ENCODE measurements around the gene BAIAP2.

Gene BAIAP2

DNA sequence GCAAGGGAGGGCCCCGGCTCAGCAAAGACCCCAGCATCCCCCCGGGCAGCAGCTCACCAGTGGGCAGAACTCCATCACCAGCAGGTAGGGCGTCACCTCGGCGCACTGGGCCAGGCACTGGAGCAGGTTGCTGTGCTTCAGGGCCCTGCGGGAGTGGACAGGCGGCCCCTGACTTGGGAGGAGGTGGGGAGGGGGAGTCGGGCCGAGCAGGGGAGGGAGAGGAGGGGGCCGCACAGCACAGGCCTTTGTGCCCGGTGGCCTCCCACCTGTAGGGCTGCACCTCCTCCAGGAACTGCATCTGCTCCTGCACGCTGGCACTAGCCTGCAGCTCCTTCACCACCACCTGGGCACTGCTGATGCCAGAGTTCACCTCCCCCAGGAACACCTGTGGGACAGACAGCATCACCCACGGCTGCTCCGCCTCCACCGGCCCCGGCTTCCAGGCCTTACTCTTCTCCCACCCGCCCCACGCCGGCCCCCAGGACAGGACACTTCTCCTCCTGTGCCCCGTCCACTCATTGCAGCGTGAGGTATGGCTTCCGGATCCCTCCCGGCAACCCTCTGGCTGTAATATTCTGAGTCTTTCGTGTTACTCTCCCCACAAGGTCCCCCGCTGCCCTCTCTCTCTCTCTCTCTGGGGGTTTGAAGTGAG, 92.7 kb downstream of the BAIAP2 start:
- TF ChIP-seq PPARA (CRISPR knock-in tag; IDR thresholded peaks at IDR 0.05; ENCODE audit: borderline replicate concordance) (no peak), TSHZ2 (CRISPR knock-in tag; IDR thresholded peaks at IDR 0.05) (no peak), GLIS3 (CRISPR knock-in tag; IDR thresholded peaks at IDR 0.05) (no peak), ZFP30 (CRISPR knock-in tag; IDR thresholded peaks at IDR 0.05) (no peak), ZNF565 (CRISPR knock-in tag; conservative IDR thresholded peaks at IDR 0.05; ENCODE audit: low read depth) (no peak), RARB (CRISPR knock-in tag; IDR thresholded peaks at IDR 0.05) (no peak), ARNTL (CRISPR knock-in tag; IDR thresholded peaks at IDR 0.05; ENCODE audit: borderline replicate concordance, low read depth) (no peak)
- TF ChIP-seq, protein P1, sequence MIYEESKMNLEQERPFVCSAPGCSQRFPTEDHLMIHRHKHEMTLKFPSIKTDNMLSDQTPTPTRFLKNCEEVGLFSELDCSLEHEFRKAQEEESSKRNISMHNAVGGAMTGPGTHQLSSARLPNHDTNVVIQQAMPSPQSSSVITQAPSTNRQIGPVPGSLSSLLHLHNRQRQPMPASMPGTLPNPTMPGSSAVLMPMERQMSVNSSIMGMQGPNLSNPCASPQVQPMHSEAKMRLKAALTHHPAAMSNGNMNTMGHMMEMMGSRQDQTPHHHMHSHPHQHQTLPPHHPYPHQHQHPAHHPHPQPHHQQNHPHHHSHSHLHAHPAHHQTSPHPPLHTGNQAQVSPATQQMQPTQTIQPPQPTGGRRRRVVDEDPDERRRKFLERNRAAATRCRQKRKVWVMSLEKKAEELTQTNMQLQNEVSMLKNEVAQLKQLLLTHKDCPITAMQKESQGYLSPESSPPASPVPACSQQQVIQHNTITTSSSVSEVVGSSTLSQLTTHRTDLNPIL (CRISPR knock-in tag; IDR thresholded peaks at IDR 0.05; ENCODE audit: low read depth): no peak
- ATAC-seq: no peak

GRCh38 chr17:81128338-81128737, 93.4 kb downstream of the BAIAP2 start:
- TF ChIP-seq ZNF70 (CRISPR knock-in tag; IDR thresholded peaks at IDR 0.05) (no peak), ESRRG (CRISPR knock-in tag; IDR thresholded peaks at IDR 0.05) (no peak)
- no peak for ATAC-seq

DNA sequence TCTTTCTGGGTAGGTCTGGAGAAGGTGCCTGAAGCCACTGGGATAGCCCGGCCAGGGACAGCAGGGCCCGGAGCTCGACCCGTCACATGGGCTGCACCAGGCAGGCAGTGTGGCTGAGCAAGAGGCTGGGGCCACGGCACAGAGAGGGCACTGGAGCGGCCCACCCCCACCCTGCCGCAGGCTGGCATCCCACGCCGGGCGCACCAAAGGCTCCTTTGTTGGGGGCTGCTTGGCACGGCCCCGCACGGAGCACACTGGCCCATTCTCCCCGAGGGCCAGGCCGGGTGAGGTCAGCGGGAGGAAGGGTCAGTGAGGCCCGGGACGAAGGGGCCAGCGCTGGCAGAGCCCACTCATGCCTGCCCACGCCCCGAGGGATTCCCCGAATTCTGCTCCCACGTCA, 93.8 kb downstream of the BAIAP2 start:
- ATAC-seq: no peak

DNA sequence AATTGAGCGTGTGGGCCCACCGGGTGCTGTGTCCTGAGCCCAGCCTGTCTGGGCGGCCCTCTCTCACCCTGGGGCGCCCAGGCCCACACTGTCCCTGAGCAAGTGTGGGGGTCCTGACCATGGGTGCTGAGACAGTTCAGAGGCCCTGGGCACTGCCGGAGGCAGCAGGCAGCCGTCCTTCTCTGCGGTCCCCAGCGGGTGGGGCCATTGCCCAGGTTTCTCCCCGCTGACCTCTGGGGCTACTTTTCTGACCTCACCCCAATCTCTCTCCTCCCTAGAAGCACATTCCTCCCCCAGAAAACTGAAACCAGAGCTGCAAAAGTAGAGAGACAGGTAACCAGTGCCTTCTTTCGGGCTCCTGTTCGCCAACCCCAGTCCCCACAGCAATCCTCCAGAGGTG, 94.3 kb downstream of the BAIAP2 start:
- TF ChIP-seq OSR1 (CRISPR knock-in tag; IDR thresholded peaks at IDR 0.05): no peak
- TF ChIP-seq ZNF565 (CRISPR knock-in tag; conservative IDR thresholded peaks at IDR 0.05; ENCODE audit: low read depth): no peak
- TF ChIP-seq RARB (CRISPR knock-in tag; IDR thresholded peaks at IDR 0.05): no peak
- no peak for TF ChIP-seq ZFP3 (CRISPR knock-in tag; IDR thresholded peaks at IDR 0.05)
- no peak for TF ChIP-seq ESRRG (CRISPR knock-in tag; IDR thresholded peaks at IDR 0.05)
- no peak for TF ChIP-seq PPARA (CRISPR knock-in tag; IDR thresholded peaks at IDR 0.05; ENCODE audit: borderline replicate concordance)
- peak; percentile 16; the same call in 2 of the 3 replicates for ATAC-seq

More for the DNA sequence above, 93.8 kb downstream of the BAIAP2 start:
- no peak for TF ChIP-seq RARB (CRISPR knock-in tag; IDR thresholded peaks at IDR 0.05)
- no peak for TF ChIP-seq ZNF70 (CRISPR knock-in tag; IDR thresholded peaks at IDR 0.05)
- TF ChIP-seq TSHZ2 (CRISPR knock-in tag; IDR thresholded peaks at IDR 0.05): no peak
- TF ChIP-seq ARNTL (CRISPR knock-in tag; IDR thresholded peaks at IDR 0.05; ENCODE audit: borderline replicate concordance, low read depth): no peak
- TF ChIP-seq ISL1 (CRISPR knock-in tag; IDR thresholded peaks at IDR 0.05): no peak
- no peak for TF ChIP-seq ZFP3 (CRISPR knock-in tag; IDR thresholded peaks at IDR 0.05)
- TF ChIP-seq TOX (CRISPR knock-in tag; IDR thresholded peaks at IDR 0.05; ENCODE audit: borderline replicate concordance): no peak
- no peak for TF ChIP-seq ZNF565 (CRISPR knock-in tag; conservative IDR thresholded peaks at IDR 0.05; ENCODE audit: low read depth)
- TF ChIP-seq PPARA (CRISPR knock-in tag; IDR thresholded peaks at IDR 0.05; ENCODE audit: borderline replicate concordance): no peak
- no peak for TF ChIP-seq CSDC2 (CRISPR knock-in tag; IDR thresholded peaks at IDR 0.05)

- no peak for ATAC-seq
- no peak for TF ChIP-seq TSHZ2 (CRISPR knock-in tag; IDR thresholded peaks at IDR 0.05)
- TF ChIP-seq ZNF565 (CRISPR knock-in tag; conservative IDR thresholded peaks at IDR 0.05; ENCODE audit: low read depth): no peak
- no peak for TF ChIP-seq PPARA (CRISPR knock-in tag; IDR thresholded peaks at IDR 0.05; ENCODE audit: borderline replicate concordance)
- no peak for TF ChIP-seq RARB (CRISPR knock-in tag; IDR thresholded peaks at IDR 0.05)
- TF ChIP-seq POU6F1 (CRISPR knock-in tag; IDR thresholded peaks at IDR 0.05; ENCODE audit: borderline replicate concordance, low read depth): no peak
- TF ChIP-seq ZFP3 (CRISPR knock-in tag; IDR thresholded peaks at IDR 0.05): no peak
- TF ChIP-seq, protein P1 (CRISPR knock-in tag; IDR thresholded peaks at IDR 0.05; ENCODE audit: low read depth): no peak
- TF ChIP-seq TCF4 (CRISPR knock-in tag; IDR thresholded peaks at IDR 0.05; ENCODE audit: borderline replicate concordance): no peak
- no peak for TF ChIP-seq ZNF8 (CRISPR knock-in tag; IDR thresholded peaks at IDR 0.05)
- no peak for TF ChIP-seq ZFP30 (CRISPR knock-in tag; IDR thresholded peaks at IDR 0.05)
Observed at GRCh38 chr17:81129711-81130367, 94.9 kb downstream of the BAIAP2 start.
